ENCODE data around the gene COLEC11.
"Not testable (repeated sequence)": the region's sequence is repeated elsewhere in the genome, so short reads cannot be mapped to it uniquely, and the experiment has no call there.

- TF ChIP-seq, protein P1, sequence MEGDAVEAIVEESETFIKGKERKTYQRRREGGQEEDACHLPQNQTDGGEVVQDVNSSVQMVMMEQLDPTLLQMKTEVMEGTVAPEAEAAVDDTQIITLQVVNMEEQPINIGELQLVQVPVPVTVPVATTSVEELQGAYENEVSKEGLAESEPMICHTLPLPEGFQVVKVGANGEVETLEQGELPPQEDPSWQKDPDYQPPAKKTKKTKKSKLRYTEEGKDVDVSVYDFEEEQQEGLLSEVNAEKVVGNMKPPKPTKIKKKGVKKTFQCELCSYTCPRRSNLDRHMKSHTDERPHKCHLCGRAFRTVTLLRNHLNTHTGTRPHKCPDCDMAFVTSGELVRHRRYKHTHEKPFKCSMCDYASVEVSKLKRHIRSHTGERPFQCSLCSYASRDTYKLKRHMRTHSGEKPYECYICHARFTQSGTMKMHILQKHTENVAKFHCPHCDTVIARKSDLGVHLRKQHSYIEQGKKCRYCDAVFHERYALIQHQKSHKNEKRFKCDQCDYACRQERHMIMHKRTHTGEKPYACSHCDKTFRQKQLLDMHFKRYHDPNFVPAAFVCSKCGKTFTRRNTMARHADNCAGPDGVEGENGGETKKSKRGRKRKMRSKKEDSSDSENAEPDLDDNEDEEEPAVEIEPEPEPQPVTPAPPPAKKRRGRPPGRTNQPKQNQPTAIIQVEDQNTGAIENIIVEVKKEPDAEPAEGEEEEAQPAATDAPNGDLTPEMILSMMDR (IDR thresholded peaks at IDR 0.05), result not testable (repeated sequence)
- not testable (repeated sequence) for TF ChIP-seq POLR2A (IDR thresholded peaks at IDR 0.05)
These were observed 24.7 kb downstream of the COLEC11 start for GRCh38 chr2:3619661-3620060.
